Gastrocnemius medialis (tissue), 4 donors: ENCODE results near the gene ENDOD1. TPM values are rescaled to one million over a fixed set of nuclear protein-coding genes. Genes with fewer than 3 reads are reported as not detected.

ENCODE experiments used
- ATAC-seq, 2 donors: fragments of 150-250 bp; one replicate each; pipeline ENCODE4 v1.9.1; 2016
- DNase-seq, 2 donors: peaks; one replicate each; pipeline ENCODE4 v3.0.0-alpha.2; 2019
- H3K27ac ChIP-seq, 4 donors: fragments of 200-600 bp; sonication (generic); 1 replicate in 1 of 4; 2 replicates in 3 of 4; pipeline ENCODE4 v1.5.1; 2016 to 2018; ENCODE audit warnings: mild to moderate bottlenecking in 2 of 4, moderate library complexity in 1 of 4
- H3K27me3 ChIP-seq, 3 donors: fragments of 200-600 bp; sonication (generic) in 2 of 3; 1 replicate in 1 of 3; 2 replicates in 2 of 3; pipeline versions ENCODE4 v1.5.1 to v1.6.0; 2016 to 2019; ENCODE audit warnings: mild to moderate bottlenecking in 1 of 3, moderate library complexity in 1 of 3
- H3K36me3 ChIP-seq, 2 donors: fragments of 200-600 bp; sonication (generic) in 1 of 2; one replicate each; pipeline ENCODE4 v1.5.1; 2017 to 2018
- H3K4me1 ChIP-seq, 2 donors: fragments of 200-600 bp; sonication (generic) in 1 of 2; one replicate each; pipeline ENCODE4 v1.5.1; 2016 to 2017; ENCODE audit warnings: mild to moderate bottlenecking in 2 of 2
- H3K4me3 ChIP-seq, 4 donors: fragments of 200-600 bp; sonication (generic) in 3 of 4; 1 replicate in 1 of 4; 2 replicates in 3 of 4; pipeline ENCODE4 v1.5.1; 2016 to 2019; ENCODE audit warnings: mild to moderate bottlenecking in 2 of 4
- H3K9me3 ChIP-seq, 3 donors: fragments of 200-600 bp; sonication (generic) in 2 of 3; 1 replicate in 1 of 3; 2 replicates in 2 of 3; pipeline ENCODE4 v1.5.1; 2016 to 2019
- CTCF ChIP-seq, 5 experiments: fragments of 450-650 bp in 3 of 5; fragments of 200-600 bp in 2 of 5; sonication (generic) in 2 of 5; IDR thresholded peaks in 4 of 5; conservative IDR thresholded peaks in 1 of 5; 1 replicate in 4 of 5; 2 replicates in 1 of 5; pipeline ENCODE4 v1.5.1; 2016 to 2019; ENCODE audit warnings: antibody characterized with exemption in 5 of 5, mild to moderate bottlenecking in 3 of 5, moderate library complexity in 3 of 5
- POLR2A ChIP-seq, 2 donors: fragments of 450-650 bp; IDR thresholded peaks; one replicate each; pipeline ENCODE4 v1.6.1; 2017; ENCODE audit warnings: antibody characterized with exemption in 2 of 2, mild to moderate bottlenecking in 2 of 2, moderate library complexity in 2 of 2
- in situ Hi-C, 4 donors: fragments of 200-750 bp; cut with MboI; loops; one replicate each; pipeline versions ENCODE4 v1.15.0 to v1.8.0; 2017; ENCODE audit warnings: low sequenced_read_pairs in 4 of 4
- intact Hi-C: fragments of 100-400 bp; cut with DNase I; formaldehyde crosslinking; loops from one replicate; pipeline ENCODE4 v1.15.1; 2023; ENCODE audit warnings: low total_unique reads
- total RNA-seq, 4 donors: library from RNA; depleted of rRNA; stranded (reverse); fragments of >200 nt; gene quantifications; one replicate each; pipeline versions ENCODE4 v1.1.0 to v1.2.3, GENCODE V29; 2016

The ENDOD1 gene
- total RNA-seq, 4 donors from 2014 or later: 17.5 to 35.2 (median 27.6) TPM

GRCh38 chr11:95100191-95100648 is 10.6 kb downstream of the ENDOD1 start:
- intact Hi-C loops (loop anchor here (10.0 kb wide), 1 partner anchor 305 kb away; no protein-coding TSS in a partner anchor), in situ Hi-C loops (no loop called here)
- ATAC-seq (no peak), DNase-seq (no peak)
- TF ChIP-seq CTCF (IDR thresholded peaks at IDR 0.05 in 4 of 5, conservative IDR thresholded peaks at IDR 0.05 in 1 of 5): no peak
- TF ChIP-seq POLR2A (IDR thresholded peaks at IDR 0.05): no peak
- no peak overlapping the region for H3K4me3 ChIP-seq
- H3K27ac ChIP-seq: peak overlapping the region; percentile 85 to 94 (median 90)
- H3K36me3 ChIP-seq: no peaks in the 10 kb centered on the region
- no peaks in the 10 kb centered on the region for H3K9me3 ChIP-seq
- no peaks in the 10 kb centered on the region for H3K27me3 ChIP-seq
- peaks cover 54 to 73% of the 10 kb centered on the region in 2 donors for H3K4me1 ChIP-seq

GRCh38 chr11:95100856-95101507 is 11.3 kb downstream of the ENDOD1 start:
- H3K36me3 ChIP-seq: no peaks in the 10 kb centered on the region
- ATAC-seq (peak in 1 of 2 donors; percentile 45), DNase-seq (no peak)
- H3K4me1 ChIP-seq: peaks cover 57 to 73% of the 10 kb centered on the region in 2 donors
- in situ Hi-C loops: no loop called here
- H3K27ac ChIP-seq: peak overlapping the region; percentile 85 to 94 (median 90)
- no peak overlapping the region for H3K4me3 ChIP-seq
- no peaks in the 10 kb centered on the region for H3K9me3 ChIP-seq
- TF ChIP-seq POLR2A (IDR thresholded peaks at IDR 0.05) (no peak), CTCF (IDR thresholded peaks at IDR 0.05 in 4 of 5, conservative IDR thresholded peaks at IDR 0.05 in 1 of 5) (no peak)
- intact Hi-C loops: loop anchor here (10.0 kb wide), 1 partner anchor 306 kb away; no protein-coding TSS in a partner anchor
- no peaks in the 10 kb centered on the region for H3K27me3 ChIP-seq

GRCh38 chr11:95101935-95102334 is 12.3 kb downstream of the ENDOD1 start:
- no peaks in the 10 kb centered on the region for H3K27me3 ChIP-seq
- H3K27ac ChIP-seq: peak overlapping the region; percentile 85 to 94 (median 90)
- intact Hi-C loops (loop anchor here (10.0 kb wide), 1 partner anchor 307 kb away; no protein-coding TSS in a partner anchor), in situ Hi-C loops (no loop called here)
- no peaks in the 10 kb centered on the region for H3K9me3 ChIP-seq
- H3K4me3 ChIP-seq: no peak overlapping the region
- H3K4me1 ChIP-seq: peaks cover 61 to 74% of the 10 kb centered on the region in 2 donors
- TF ChIP-seq CTCF (IDR thresholded peaks at IDR 0.05 in 4 of 5, conservative IDR thresholded peaks at IDR 0.05 in 1 of 5): no peak
- no peaks in the 10 kb centered on the region for H3K36me3 ChIP-seq
- DNase-seq (peak in 1 of 2 donors; percentile 49), ATAC-seq (peak; percentile 53 to 72)

GRCh38 chr11:95102733-95103132 is 13.1 kb downstream of the ENDOD1 start:
- H3K36me3 ChIP-seq: no peaks in the 10 kb centered on the region
- no peaks in the 10 kb centered on the region for H3K9me3 ChIP-seq
- TF ChIP-seq CTCF (IDR thresholded peaks at IDR 0.05 in 4 of 5, conservative IDR thresholded peaks at IDR 0.05 in 1 of 5) (no peak), POLR2A (IDR thresholded peaks at IDR 0.05) (no peak)
- ATAC-seq (no peak), DNase-seq (no peak)
- in situ Hi-C loops (no loop called here), intact Hi-C loops (loop anchor here (10.0 kb wide), 1 partner anchor 308 kb away; no protein-coding TSS in a partner anchor)
- H3K27me3 ChIP-seq: no peaks in the 10 kb centered on the region
- H3K4me1 ChIP-seq: peaks cover 61 to 74% of the 10 kb centered on the region in 2 donors
- H3K27ac ChIP-seq: peak overlapping the region; percentile 85 to 94 (median 90)
- no peak overlapping the region for H3K4me3 ChIP-seq
